ENCODE data around the gene PPARD. TPM values are rescaled to one million over a fixed set of nuclear protein-coding genes. Genes with fewer than 3 reads are reported as not detected.

PPARD gene
- total and polyA plus RNA-seq, 2 of the 13 experiments (the other 11 are each of a cell fraction or from before 2014, with no cell fraction given), result 6.1 to 13.3 TPM

DNA sequence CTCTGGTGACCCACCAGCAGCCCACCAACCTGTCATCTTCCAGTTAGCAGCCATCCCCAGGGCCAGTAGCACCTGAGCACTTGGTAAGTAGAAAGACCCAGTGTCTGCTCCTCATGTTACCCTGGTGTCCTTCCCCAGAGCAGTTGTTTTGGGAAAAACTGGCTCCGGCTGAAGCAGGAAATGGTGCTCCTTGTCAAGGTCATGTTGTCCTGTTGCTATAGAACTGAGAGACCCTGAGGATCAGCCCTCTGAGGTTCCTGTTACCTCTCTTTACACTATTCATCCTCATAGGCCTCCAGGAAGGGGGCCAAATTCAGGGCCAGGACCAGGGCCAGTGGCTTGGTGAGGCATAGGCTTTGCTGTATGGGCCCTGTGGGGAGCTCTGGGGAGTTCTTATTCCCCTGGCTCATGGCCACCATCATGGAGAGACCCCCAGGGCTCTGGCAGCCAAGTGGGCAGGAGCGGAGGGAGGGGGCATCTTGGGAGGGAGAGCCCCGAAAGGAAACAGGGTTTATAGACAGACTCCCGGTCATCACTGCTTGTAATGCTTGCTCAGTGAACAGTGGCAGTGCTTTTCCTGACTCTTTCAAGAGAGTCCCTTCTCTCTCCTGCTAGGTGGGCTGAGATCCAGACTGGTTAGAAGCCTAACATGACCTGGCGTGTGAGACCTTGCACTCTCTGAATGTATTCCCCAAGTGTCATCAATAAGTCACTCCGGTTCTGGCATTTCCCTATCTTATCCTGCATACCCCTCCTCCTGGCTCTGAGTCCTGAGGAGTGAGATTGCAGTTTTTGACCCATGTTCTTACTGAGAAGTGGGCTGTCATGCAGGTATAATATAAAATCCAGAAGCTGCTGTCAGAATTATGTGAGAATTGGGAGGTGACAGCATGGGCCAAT, 50.7 kb downstream of the PPARD start (continued):
- TF ChIP-seq, protein P1, sequence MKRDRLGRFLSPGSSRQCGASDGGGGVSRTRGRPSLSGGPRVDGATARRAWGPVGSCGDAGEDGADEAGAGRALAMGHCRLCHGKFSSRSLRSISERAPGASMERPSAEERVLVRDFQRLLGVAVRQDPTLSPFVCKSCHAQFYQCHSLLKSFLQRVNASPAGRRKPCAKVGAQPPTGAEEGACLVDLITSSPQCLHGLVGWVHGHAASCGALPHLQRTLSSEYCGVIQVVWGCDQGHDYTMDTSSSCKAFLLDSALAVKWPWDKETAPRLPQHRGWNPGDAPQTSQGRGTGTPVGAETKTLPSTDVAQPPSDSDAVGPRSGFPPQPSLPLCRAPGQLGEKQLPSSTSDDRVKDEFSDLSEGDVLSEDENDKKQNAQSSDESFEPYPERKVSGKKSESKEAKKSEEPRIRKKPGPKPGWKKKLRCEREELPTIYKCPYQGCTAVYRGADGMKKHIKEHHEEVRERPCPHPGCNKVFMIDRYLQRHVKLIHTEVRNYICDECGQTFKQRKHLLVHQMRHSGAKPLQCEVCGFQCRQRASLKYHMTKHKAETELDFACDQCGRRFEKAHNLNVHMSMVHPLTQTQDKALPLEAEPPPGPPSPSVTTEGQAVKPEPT (CRISPR knock-in tag; IDR thresholded peaks at IDR 0.05; ENCODE audit: low read depth), result no peak
- peak; percentile 57 for TF ChIP-seq ELF3 (CRISPR knock-in tag; IDR thresholded peaks at IDR 0.05)
- no peak for TF ChIP-seq ARID2 (CRISPR knock-in tag; IDR thresholded peaks at IDR 0.05; ENCODE audit: borderline replicate concordance)
- no peak for TF ChIP-seq FOXA3 (CRISPR knock-in tag; IDR thresholded peaks at IDR 0.05)
- TF ChIP-seq RFXAP (CRISPR knock-in tag; IDR thresholded peaks at IDR 0.05; ENCODE audit: borderline replicate concordance), result no peak

GRCh38 chr6:35396991-35397390, 54.6 kb downstream of the PPARD start:
- H3K79me2 ChIP-seq (ENCODE audit: insufficient read depth, low read length), result no peaks in the 10 kb centered on the region
- no peaks in the 10 kb centered on the region for H3K9me3 ChIP-seq (ENCODE audit: low read length)
- no peak overlapping the region for H3K4me2 ChIP-seq (ENCODE audit: low read depth, low read length)
- no peak overlapping the region for H3K27ac ChIP-seq (ENCODE audit: extremely low read length, insufficient read depth, low read length)
- ATAC-seq (no peak), DNase-seq (ENCODE audit: low spot score) (no peak), FAIRE-seq (no peak)
- ChIA-PET POLR2A (no interaction called here), CTCF (ENCODE audit: low intra/inter-chr PET ratio, low total read pairs) (no interaction called here)
- 70% methylated on average over 5 of the region's 5 CpGs for WGBS (ENCODE audit: low lambda C conversion rate)
- no peak overlapping the region for H2AFZ ChIP-seq (ENCODE audit: low read length)
- H3K4me1 ChIP-seq (ENCODE audit: insufficient read depth, low read length), result peaks cover 46% of the 10 kb centered on the region
- H3K4me3 ChIP-seq (replicated peaks in 1 of 3; ENCODE audit: insufficient read depth in 1 of 3, low read depth in 2 of 3, low read length in 3 of 3), result no peak overlapping the region
- no peaks in the 10 kb centered on the region for H4K20me1 ChIP-seq (ENCODE audit: insufficient read depth, low read length)
- no peaks in the 10 kb centered on the region for H3K27me3 ChIP-seq (ENCODE audit: control insufficient read depth in 1 of 2, insufficient read depth in 2 of 2, low read length in 2 of 2)
- H3K9ac ChIP-seq (ENCODE audit: insufficient read depth, low read depth, low read length), result no peak overlapping the region
- intact Hi-C loops (cut with micrococcal nuclease; ENCODE audit: unreplicated experiment) (no loop called here), in situ Hi-C loops (cut with HindIII; ENCODE audit: extremely low pct_ligation_motif_present, low pct_unique_long_range_greater_than_20kb) (no loop called here)
- BruUV-seq (replicated peaks), result no TSS peak
- no peak for TF ChIP-seq ARID2 (CRISPR knock-in tag; IDR thresholded peaks at IDR 0.05; ENCODE audit: borderline replicate concordance)
- no peak for TF ChIP-seq ZNF773 (CRISPR knock-in tag; IDR thresholded peaks at IDR 0.05; ENCODE audit: borderline replicate concordance)
- TF ChIP-seq CEBPG (CRISPR knock-in tag; IDR thresholded peaks at IDR 0.05), result no peak
- TF ChIP-seq FOXA1 (IDR thresholded peaks at IDR 0.05), result no peak
- no peak for TF ChIP-seq FOXA1 (CRISPR knock-in tag; IDR thresholded peaks at IDR 0.05)
- TF ChIP-seq RFX3 (CRISPR knock-in tag; IDR thresholded peaks at IDR 0.05), result no peak
- TF ChIP-seq ZNF761 (CRISPR knock-in tag; conservative IDR thresholded peaks at IDR 0.05), result no peak
- TF ChIP-seq ZBTB44 (CRISPR knock-in tag; IDR thresholded peaks at IDR 0.05), result no peak
- no peak for TF ChIP-seq ZNF678 (CRISPR knock-in tag; IDR thresholded peaks at IDR 0.05)
- no peak for TF ChIP-seq MXD3 (CRISPR knock-in tag; IDR thresholded peaks at IDR 0.05)
- no peak for TF ChIP-seq ZNF878 (CRISPR knock-in tag; IDR thresholded peaks at IDR 0.05)
- H3K36me3 ChIP-seq (replicated peaks in 1 of 2; ENCODE audit: control insufficient read depth in 1 of 2, insufficient read depth in 2 of 2, low read length in 2 of 2), result no peaks in the 10 kb centered on the region

Measured in HepG2 (cell line).